SU-DHL-6 (cell line): Measurements from ENCODE around the gene TEC.
"Not testable (repeated sequence)": the region's sequence is repeated elsewhere in the genome, so short reads cannot be mapped to it uniquely, and the experiment has no call there.

Source experiments
- H2AFZ ChIP-seq: fragments of 200-600 bp; sonication (generic); 2 replicates; pipeline ENCODE4 v1.6.1; 2014; ENCODE audit warnings: low read depth, mild to moderate bottlenecking, moderate library complexity, mixed read lengths, antibody characterized with exemption, low read length; ENCODE audit not compliant: severe bottlenecking
- H3F3A ChIP-seq: fragments of 200-600 bp; shearing (Covaris generic); 2 replicates; pipeline ENCODE4 v1.6.0; 2016; ENCODE audit warnings: antibody characterized with exemption, mild to moderate bottlenecking; ENCODE audit not compliant: insufficient read depth
- H3K27ac ChIP-seq: fragments of 200-600 bp; sonication (generic); 2 replicates; pipeline ENCODE4 v1.5.1; 2016; ENCODE audit warnings: low read depth, mild to moderate bottlenecking, low read length, moderate library complexity, mixed read lengths
- H3K27me3 ChIP-seq: fragments of 200-600 bp; sonication (generic), shearing (Covaris generic); 2 replicates; pipeline ENCODE4 v1.6.0; 2014; ENCODE audit warnings: mild to moderate bottlenecking, low read length
- H3K36me3 ChIP-seq: fragments of 200-600 bp; sonication (generic); 2 replicates; pipeline ENCODE4 v1.6.1; 2014; ENCODE audit warnings: mild to moderate bottlenecking, low read length, mixed read lengths
- H3K4me2 ChIP-seq: fragments of 300-600, 200-600 bp; shearing (Covaris generic), sonication (generic); 2 replicates; pipeline ENCODE4 v1.6.0; 2014; ENCODE audit warnings: low read length, low read depth, mild to moderate bottlenecking; ENCODE audit not compliant: poor library complexity, severe bottlenecking
- H3K4me3 ChIP-seq: fragments of 200-600 bp; sonication (generic); 2 replicates; pipeline ENCODE4 v1.5.1; 2014; ENCODE audit warnings: antibody characterized with exemption, low read length, mild to moderate bottlenecking, mixed read lengths; ENCODE audit not compliant: insufficient read depth, poor library complexity, severe bottlenecking
- H3K79me2 ChIP-seq: fragments of 200-600 bp; sonication (generic); 2 replicates; pipeline ENCODE4 v1.6.1; 2014; ENCODE audit warnings: mild to moderate bottlenecking, low read length, moderate library complexity; ENCODE audit not compliant: insufficient read depth
- H3K9ac ChIP-seq: fragments of 200-600 bp; sonication (generic); 2 replicates; pipeline ENCODE4 v1.7.0; 2014; ENCODE audit warnings: mild to moderate bottlenecking, low read length
- H3K9me2 ChIP-seq: fragments of 200-600 bp; sonication (generic); replicated peaks from 2 replicates; pipeline ENCODE4 v1.6.1; 2014; ENCODE audit warnings: low read length; ENCODE audit not compliant: insufficient read depth
- H3K9me3 ChIP-seq: fragments of 200-600 bp; sonication (generic); 2 replicates; pipeline ENCODE4 v1.6.1; 2014; ENCODE audit warnings: low read length, mixed read lengths; ENCODE audit not compliant: insufficient read depth
- H4K20me1 ChIP-seq: fragments of 200-600 bp; sonication (generic); 2 replicates; pipeline ENCODE4 v1.6.1; 2014; ENCODE audit warnings: low read depth, mild to moderate bottlenecking, antibody characterized with exemption, low read length, moderate library complexity, mixed read lengths
- CTCF ChIP-seq: fragments of 200-600 bp; sonication (generic); IDR thresholded peaks from one replicate; pipeline ENCODE4 v1.5.1; 2017; ENCODE audit warnings: antibody characterized with exemption, mild to moderate bottlenecking, low read length, moderate library complexity; ENCODE audit not compliant: insufficient read depth, poor library complexity, severe bottlenecking
- EZH2phosphoT487 ChIP-seq: fragments of 200-600 bp; sonication (generic), shearing (Covaris generic); conservative IDR thresholded peaks from 2 replicates; pipeline ENCODE4 v1.6.1; 2018; ENCODE audit warnings: mild to moderate bottlenecking, antibody characterized with exemption, low read length, moderate library complexity, mixed read lengths

TEC gene

DNA sequence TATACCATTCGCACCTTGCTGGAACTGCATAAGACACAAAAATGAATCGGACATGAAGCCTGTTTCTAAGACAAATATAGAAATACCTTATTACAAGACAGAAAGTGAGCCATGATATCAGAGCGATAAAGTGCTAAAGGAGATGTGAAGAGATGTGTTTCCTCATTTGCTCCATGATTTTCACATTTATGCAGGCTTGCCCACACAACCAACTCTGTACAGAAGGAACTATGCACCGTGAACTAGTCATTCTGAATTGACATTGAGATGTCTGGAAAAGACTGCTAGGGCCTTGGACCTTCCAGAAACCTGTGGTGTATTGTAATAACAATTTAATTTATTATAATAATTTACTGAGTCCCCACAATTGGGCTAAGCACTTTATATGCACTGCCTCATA lies 97.0 kb downstream of the TEC start:
- Histone ChIP-seq H3F3A (peaks cover 5% of the 10 kb centered on the region; the same call in 1 of the 2 replicates), H3K27me3 (no peaks in the 10 kb centered on the region), H2AFZ (no peak overlapping the region), H3K9me2 (no peaks in the 10 kb centered on the region), H3K36me3 (peaks cover 37% of the 10 kb centered on the region), H3K79me2 (peaks cover 42% of the 10 kb centered on the region), H3K27ac (no peak overlapping the region), H3K4me3 (no peak overlapping the region), H4K20me1 (no peaks in the 10 kb centered on the region), H3K9me3 (no peaks in the 10 kb centered on the region), H3K9ac (no peak overlapping the region), H3K4me2 (no peak overlapping the region)
- no peak for TF ChIP-seq EZH2phosphoT487
- TF ChIP-seq CTCF, result no peak

DNA sequence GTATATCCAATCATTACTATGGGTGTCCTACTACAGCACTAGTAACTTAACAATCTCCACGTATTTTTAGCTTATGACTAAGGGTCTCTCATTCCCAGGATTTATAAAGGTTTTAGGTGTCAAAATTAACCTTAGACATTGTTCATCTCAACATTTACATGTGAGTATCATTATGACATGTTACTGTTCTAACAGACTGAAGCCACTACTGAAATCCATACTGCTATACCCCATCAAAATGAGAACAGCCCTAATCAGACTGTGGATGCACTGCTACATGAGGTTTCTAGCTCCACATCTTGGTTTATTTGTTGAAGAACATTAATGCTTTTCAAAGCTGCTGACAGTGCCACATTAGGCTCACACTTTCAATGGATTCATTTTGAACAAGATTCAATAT lies 100.0 kb downstream of the TEC start:
- H4K20me1 ChIP-seq, result no peaks in the 10 kb centered on the region
- no peaks in the 10 kb centered on the region for H3K27me3 ChIP-seq
- no peaks in the 10 kb centered on the region; the same call in 1 of the 2 replicates for H3F3A ChIP-seq
- H3K4me3 ChIP-seq, result no peak overlapping the region
- no peak overlapping the region for H3K4me2 ChIP-seq
- no peak overlapping the region for H2AFZ ChIP-seq
- no peaks in the 10 kb centered on the region for H3K9me3 ChIP-seq
- H3K9ac ChIP-seq, result no peak overlapping the region
- TF ChIP-seq EZH2phosphoT487, result no peak
- TF ChIP-seq CTCF, result no peak
- peaks cover 52% of the 10 kb centered on the region for H3K36me3 ChIP-seq
- peaks cover 19% of the 10 kb centered on the region; the same call in 1 of the 2 replicates for H3K79me2 ChIP-seq
- H3K9me2 ChIP-seq, result no peaks in the 10 kb centered on the region
- H3K27ac ChIP-seq, result no peak overlapping the region

DNA sequence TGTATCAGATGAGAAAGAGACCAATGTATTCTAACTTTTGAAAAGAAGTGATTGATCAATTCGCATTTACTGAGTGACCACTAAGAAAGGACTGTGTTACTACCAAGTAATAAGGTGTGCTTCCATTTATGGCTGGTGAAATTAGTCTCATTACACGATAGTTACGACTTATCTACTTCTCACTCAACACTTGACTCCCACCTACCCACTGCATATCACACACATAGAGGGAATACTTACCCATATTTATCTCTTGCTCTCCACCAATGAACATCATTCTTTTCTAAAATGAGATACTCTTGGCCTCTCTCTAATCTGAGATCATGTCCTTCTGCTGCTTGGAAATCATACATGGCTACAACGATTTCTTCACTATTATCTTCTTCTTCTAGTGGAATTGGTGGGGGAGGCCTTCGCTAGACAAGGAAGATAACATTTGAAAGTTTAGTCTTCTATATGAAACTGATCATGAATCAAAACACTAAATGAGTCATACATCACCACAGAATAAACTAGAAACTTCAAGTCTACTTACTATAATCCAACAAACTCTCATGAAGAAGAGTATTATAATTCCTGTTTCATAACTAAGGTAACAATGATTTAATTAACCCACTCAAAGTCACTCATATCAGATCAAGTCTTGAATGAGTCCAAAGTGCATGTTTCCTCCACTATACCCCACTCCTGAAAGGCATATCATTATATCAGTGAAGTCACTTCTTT lies 101.9 kb downstream of the TEC start:
- Histone ChIP-seq H3K79me2 (peaks cover 7% of the 10 kb centered on the region; the same call in 1 of the 2 replicates), H3K4me2 (no peak overlapping the region), H3F3A (no peaks in the 10 kb centered on the region; the same call in 1 of the 2 replicates), H3K9me2 (no peaks in the 10 kb centered on the region), H3K9me3 (no peaks in the 10 kb centered on the region), H3K27me3 (no peaks in the 10 kb centered on the region), H4K20me1 (no peaks in the 10 kb centered on the region), H3K27ac (no peak overlapping the region), H3K4me3 (no peak overlapping the region), H3K9ac (no peak overlapping the region), H2AFZ (no peak overlapping the region), H3K36me3 (peaks cover 68% of the 10 kb centered on the region)
- TF ChIP-seq CTCF (no peak), EZH2phosphoT487 (no peak)

DNA sequence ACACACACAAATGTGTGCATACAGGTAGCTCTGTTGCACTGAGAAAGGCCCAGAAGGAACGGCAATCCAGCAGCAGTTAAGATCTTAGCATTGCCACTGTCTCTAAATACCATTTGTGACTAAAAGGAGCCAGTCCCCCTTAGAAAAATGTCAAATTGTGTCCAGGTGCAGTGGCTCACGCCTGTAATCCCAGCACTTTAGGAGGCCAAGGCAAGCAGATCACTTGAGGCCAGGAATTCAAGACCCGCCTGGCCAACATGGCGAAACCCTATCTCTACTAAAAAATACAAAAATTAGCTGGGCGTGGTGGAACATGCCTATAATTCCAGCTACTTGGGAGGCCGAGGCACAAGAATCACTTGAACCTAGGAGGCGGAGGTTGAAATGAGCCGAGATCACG lies 105.1 kb downstream of the TEC start:
- not testable (repeated sequence) for H3K9ac ChIP-seq, H3F3A ChIP-seq, H3K4me2 ChIP-seq, H3K27me3 ChIP-seq, H3K79me2 ChIP-seq, H3K9me3 ChIP-seq, H4K20me1 ChIP-seq, H3K27ac ChIP-seq, H3K4me3 ChIP-seq, H2AFZ ChIP-seq, H3K9me2 ChIP-seq
- H3K36me3 ChIP-seq, result peaks cover 67% of the 10 kb centered on the region
